Fibroblast of lung (primary cell): ENCODE results near the gene ZNF618. TPM values are rescaled to one million over a fixed set of nuclear protein-coding genes. Genes with fewer than 3 reads are reported as not detected.

Source experiments
- DNase-seq, 2 donors: peaks; one replicate each; pipeline versions ENCODE4 v3.0.0 to v3.0.0-alpha.2; 2010; ENCODE audit warnings: low read depth in 2 of 2
- H2AFZ ChIP-seq: 2 replicates; pipeline ENCODE4 v1.5.1; 2012; ENCODE audit warnings: low read length, control low read depth, inconsistent platforms
- H3K27ac ChIP-seq: 2 replicates; pipeline ENCODE4 v1.5.1; 2011; ENCODE audit warnings: low read length, control low read depth; ENCODE audit not compliant: insufficient read depth
- H3K27me3 ChIP-seq: 2 replicates; pipeline ENCODE4 v1.5.1; 2011; ENCODE audit warnings: mild to moderate bottlenecking, low read length; ENCODE audit not compliant: control insufficient read depth, insufficient read depth
- H3K36me3 ChIP-seq: 2 replicates; pipeline ENCODE4 v1.5.1; 2011; ENCODE audit warnings: low read length; ENCODE audit not compliant: control insufficient read depth, insufficient read depth
- H3K4me1 ChIP-seq: 2 replicates; pipeline ENCODE4 v1.5.1; 2011; ENCODE audit warnings: low read length; ENCODE audit not compliant: control insufficient read depth, insufficient read depth; ENCODE audit errors: extremely low read depth
- H3K4me2 ChIP-seq: 2 replicates; pipeline ENCODE4 v1.5.1; 2011; ENCODE audit warnings: low read length, control low read depth; ENCODE audit not compliant: insufficient read depth; ENCODE audit errors: extremely low read depth
- H3K4me3 ChIP-seq, 4 experiments: fragments of 200-600 bp in 1 of 4; sonication (generic) in 1 of 4; replicated peaks in 1 of 4; 2 replicates each; pipeline ENCODE4 v1.5.1; 2011 to 2016; ENCODE audit warnings: low read length in 4 of 4, low read depth in 3 of 4, mild to moderate bottlenecking in 3 of 4, control low read depth in 2 of 4, inconsistent platforms in 1 of 4, mixed read lengths in 1 of 4; ENCODE audit not compliant: insufficient read depth in 1 of 4; ENCODE audit errors: control extremely low read depth in 1 of 4
- H3K79me2 ChIP-seq: 2 replicates; pipeline ENCODE4 v1.5.1; 2012; ENCODE audit warnings: mild to moderate bottlenecking, low read length, inconsistent platforms; ENCODE audit not compliant: control insufficient read depth, insufficient read depth
- H3K9ac ChIP-seq: 2 replicates; pipeline ENCODE4 v1.5.1; 2011; ENCODE audit warnings: mild to moderate bottlenecking, low read length, control low read depth; ENCODE audit not compliant: insufficient read depth
- H3K9me3 ChIP-seq: 2 replicates; pipeline ENCODE4 v1.5.1; 2012; ENCODE audit warnings: low read depth, low read length; ENCODE audit not compliant: control insufficient read depth, insufficient read depth
- H4K20me1 ChIP-seq: 2 replicates; pipeline ENCODE4 v1.5.1; 2011; ENCODE audit warnings: low read length; ENCODE audit not compliant: control insufficient read depth, insufficient read depth; ENCODE audit errors: extremely low read depth
- EZH2 ChIP-seq: IDR thresholded peaks from 2 replicates; pipeline ENCODE4 v1.5.1; 2012; ENCODE audit warnings: low read length, control low read depth, mild to moderate bottlenecking; ENCODE audit errors: missing control alignments
- polyA plus RNA-seq, 2 donors: library from polyadenylated mRNA; depleted of rRNA in 1 of 2; stranded (reverse) in 1 of 2; unstranded in 1 of 2; fragments of >200 nt; gene quantifications; 2 replicates each; pipeline ENCODE4 v1.2.1, GENCODE V29; 2011 to 2012; ENCODE audit warnings: missing spikeins in 1 of 2
- total RNA-seq: library from RNA; depleted of rRNA; stranded (reverse); fragments of >200 nt; gene quantifications from 2 replicates; pipeline ENCODE4 v1.2.1, GENCODE V29; 2014
- TF ChIP-seq, protein P1 (sequence below), 2 donors: IDR thresholded peaks in 1 of 2; conservative IDR thresholded peaks in 1 of 2; 1 replicate in 1 of 2; 2 replicates in 1 of 2; pipeline ENCODE4 v1.5.1; 2011 to 2012; ENCODE audit warnings: low read length in 2 of 2, control low read depth in 1 of 2, inconsistent platforms in 1 of 2, low read depth in 1 of 2, mild to moderate bottlenecking in 1 of 2

The ZNF618 gene
- total and polyA plus RNA-seq, 2 donors (not counting 1 experiment from before 2014, with no cell fraction given), result 6.6 to 8.6 TPM

DNA sequence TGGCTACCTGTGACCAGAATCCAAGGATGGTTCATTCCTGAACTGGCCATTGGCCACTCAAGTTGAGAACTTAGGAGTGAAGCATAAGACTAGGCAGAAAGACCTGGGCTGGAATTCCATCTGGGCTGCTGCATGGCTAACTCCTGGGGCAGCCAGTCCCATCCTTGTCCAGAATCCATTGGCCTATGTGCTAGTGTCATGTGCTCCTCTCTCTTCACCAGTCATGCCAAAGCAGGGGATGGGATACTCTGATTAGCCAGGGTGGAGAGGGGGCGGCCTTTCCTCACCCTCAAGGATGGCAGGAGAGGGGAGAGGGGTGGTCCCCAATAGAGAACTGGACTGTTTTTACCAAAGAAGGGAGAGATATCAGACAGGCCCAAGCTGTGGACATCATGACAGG is 93.2 kb downstream of the ZNF618 start:
- Histone ChIP-seq H3K9me3 (no peaks in the 10 kb centered on the region), H3K4me1 (no peaks in the 10 kb centered on the region), H3K4me2 (no peak overlapping the region), H3K79me2 (no peaks in the 10 kb centered on the region), H4K20me1 (no peaks in the 10 kb centered on the region), H2AFZ (no peak overlapping the region), H3K27ac (no peak overlapping the region), H3K27me3 (no peaks in the 10 kb centered on the region), H3K36me3 (peaks cover 4% of the 10 kb centered on the region), H3K9ac (no peak overlapping the region), H3K4me3 (no peak overlapping the region)
- TF ChIP-seq, protein P1, sequence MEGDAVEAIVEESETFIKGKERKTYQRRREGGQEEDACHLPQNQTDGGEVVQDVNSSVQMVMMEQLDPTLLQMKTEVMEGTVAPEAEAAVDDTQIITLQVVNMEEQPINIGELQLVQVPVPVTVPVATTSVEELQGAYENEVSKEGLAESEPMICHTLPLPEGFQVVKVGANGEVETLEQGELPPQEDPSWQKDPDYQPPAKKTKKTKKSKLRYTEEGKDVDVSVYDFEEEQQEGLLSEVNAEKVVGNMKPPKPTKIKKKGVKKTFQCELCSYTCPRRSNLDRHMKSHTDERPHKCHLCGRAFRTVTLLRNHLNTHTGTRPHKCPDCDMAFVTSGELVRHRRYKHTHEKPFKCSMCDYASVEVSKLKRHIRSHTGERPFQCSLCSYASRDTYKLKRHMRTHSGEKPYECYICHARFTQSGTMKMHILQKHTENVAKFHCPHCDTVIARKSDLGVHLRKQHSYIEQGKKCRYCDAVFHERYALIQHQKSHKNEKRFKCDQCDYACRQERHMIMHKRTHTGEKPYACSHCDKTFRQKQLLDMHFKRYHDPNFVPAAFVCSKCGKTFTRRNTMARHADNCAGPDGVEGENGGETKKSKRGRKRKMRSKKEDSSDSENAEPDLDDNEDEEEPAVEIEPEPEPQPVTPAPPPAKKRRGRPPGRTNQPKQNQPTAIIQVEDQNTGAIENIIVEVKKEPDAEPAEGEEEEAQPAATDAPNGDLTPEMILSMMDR (conservative IDR thresholded peaks at IDR 0.05 in 1 of 2, IDR thresholded peaks at IDR 0.05 in 1 of 2; ENCODE audit: low read depth in 1 of 2, low read length in 2 of 2), result no peak
- no peak for TF ChIP-seq EZH2
- DNase-seq, result no peak

DNA sequence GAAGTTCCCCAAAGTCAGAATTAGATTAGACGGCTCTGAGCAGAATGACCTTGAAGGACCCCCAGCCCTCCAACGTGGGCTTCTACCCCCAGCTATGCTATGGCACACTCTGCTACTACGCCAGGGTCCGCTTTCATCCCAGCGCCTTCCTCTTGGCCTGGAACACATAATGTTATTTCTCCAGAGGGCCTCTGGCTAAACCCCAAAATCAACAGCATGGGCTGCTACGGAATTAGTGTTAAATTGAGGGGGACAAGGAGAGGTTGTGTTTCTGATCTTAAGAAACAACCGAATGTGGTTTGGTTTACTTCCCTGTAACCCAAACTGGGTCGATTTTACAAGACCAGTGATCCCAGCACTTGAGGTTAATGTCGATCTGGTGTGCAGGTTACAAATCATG is 97.1 kb downstream of the ZNF618 start:
- Histone ChIP-seq H3K27ac (no peak overlapping the region), H3K4me2 (no peak overlapping the region), H3K9me3 (no peaks in the 10 kb centered on the region), H3K79me2 (no peaks in the 10 kb centered on the region), H3K4me3 (no peak overlapping the region), H3K4me1 (no peaks in the 10 kb centered on the region), H3K9ac (no peak overlapping the region), H2AFZ (no peak overlapping the region), H3K27me3 (no peaks in the 10 kb centered on the region), H4K20me1 (no peaks in the 10 kb centered on the region), H3K36me3 (peaks cover 4% of the 10 kb centered on the region)
- no peak for DNase-seq
- no peak for TF ChIP-seq EZH2
- TF ChIP-seq, protein P1 (conservative IDR thresholded peaks at IDR 0.05 in 1 of 2, IDR thresholded peaks at IDR 0.05 in 1 of 2; ENCODE audit: low read depth in 1 of 2, low read length in 2 of 2), result no peak

DNA sequence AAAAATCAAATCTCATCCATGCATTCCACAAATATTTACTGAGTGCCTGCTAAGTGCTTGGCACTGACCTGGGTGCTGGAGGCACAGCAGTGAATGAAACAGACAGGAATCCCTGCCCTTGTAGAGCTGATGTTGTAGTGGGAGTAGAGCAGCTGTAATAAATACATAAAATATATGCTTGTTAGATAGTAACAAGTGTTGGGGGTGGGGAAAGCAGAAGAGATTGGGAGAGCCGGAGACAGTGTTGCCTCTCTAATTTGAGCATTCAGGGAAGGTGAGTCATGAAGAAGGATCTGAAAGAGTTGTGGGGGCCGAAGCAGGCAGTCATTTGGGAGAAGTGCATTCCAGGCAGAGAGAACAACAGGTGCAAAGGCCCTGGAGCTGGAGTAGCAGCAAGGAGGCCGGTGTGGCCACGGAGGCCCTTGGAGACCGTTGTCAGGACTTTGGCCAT is 97.9 kb downstream of the ZNF618 start:
- H3K4me1 ChIP-seq, result peaks cover 4% of the 10 kb centered on the region
- peak in 1 of 2 donors; percentile 58 for DNase-seq
- H2AFZ ChIP-seq, result no peak overlapping the region
- H3K4me3 ChIP-seq, result no peak overlapping the region
- peaks cover 2% of the 10 kb centered on the region for H4K20me1 ChIP-seq
- no peaks in the 10 kb centered on the region for H3K9me3 ChIP-seq
- no peaks in the 10 kb centered on the region for H3K27me3 ChIP-seq
- H3K9ac ChIP-seq, result no peak overlapping the region
- H3K36me3 ChIP-seq, result peaks cover 2% of the 10 kb centered on the region
- H3K27ac ChIP-seq, result no peak overlapping the region
- TF ChIP-seq, protein P1 (conservative IDR thresholded peaks at IDR 0.05 in 1 of 2, IDR thresholded peaks at IDR 0.05 in 1 of 2; ENCODE audit: low read depth in 1 of 2, low read length in 2 of 2), result no peak
- TF ChIP-seq EZH2, result no peak
- no peak overlapping the region for H3K4me2 ChIP-seq
- H3K79me2 ChIP-seq, result no peaks in the 10 kb centered on the region
